H1 (cell line): ENCODE data around the gene LRG1.

ENCODE experiments used
- ATF3 ChIP-seq: IDR thresholded peaks from 2 replicates; pipeline ENCODE4 v1.6.1; 2011; ENCODE audit warnings: low read depth, mild to moderate bottlenecking, low read length; ENCODE audit not compliant: insufficient read depth
- CTCF ChIP-seq, 3 experiments: IDR thresholded peaks; 1 replicate in 2 of 3; 2 replicates in 1 of 3; pipeline versions ENCODE4 v1.5.1 to v1.6.1; 2011; ENCODE audit warnings: low read length in 3 of 3, mild to moderate bottlenecking in 3 of 3, inconsistent platforms in 2 of 3, low read depth in 1 of 3, moderate library complexity in 1 of 3; ENCODE audit not compliant: insufficient read depth in 1 of 3; ENCODE audit errors: control extremely low read depth in 1 of 3
- GABPA ChIP-seq: IDR thresholded peaks from 2 replicates; pipeline ENCODE4 v1.6.1; 2011; ENCODE audit warnings: mild to moderate bottlenecking, low read length, moderate library complexity, borderline replicate concordance; ENCODE audit not compliant: insufficient read depth
- JUN ChIP-seq: IDR thresholded peaks from 2 replicates; pipeline ENCODE4 v1.6.1; 2011; ENCODE audit warnings: low read depth, mild to moderate bottlenecking, improper control_type of control experiment, low read length
- KDM5A ChIP-seq: fragments of 200-600 bp; IDR thresholded peaks from 2 replicates; pipeline ENCODE4 v1.7.1; 2012; ENCODE audit warnings: mild to moderate bottlenecking, low read length, inconsistent platforms, mixed read lengths
- SUZ12 ChIP-seq: fragments of 200-600 bp; sonication (generic); IDR thresholded peaks from 2 replicates; pipeline ENCODE4 v1.6.1; 2012; ENCODE audit warnings: mild to moderate bottlenecking, inconsistent platforms, low read length, moderate library complexity, mixed read lengths

GRCh38 chr19:4586245-4586644, 46.4 kb upstream of the LRG1 start:
- TF ChIP-seq GABPA (no peak), CTCF (IDR thresholded peaks at IDR 0.05; ENCODE audit: control extremely low read depth in 1 of 3, insufficient read depth in 1 of 3, low read depth in 1 of 3, low read length in 3 of 3) (no peak), SUZ12 (no peak), JUN (no peak), KDM5A (no peak), ATF3 (no peak)
